ENCODE measurements around the gene BAHCC1.

BAHCC1 gene

GRCh38 chr17:81445642-81446503, 50.6 kb downstream of the BAHCC1 start:
- no peak for DNase-seq

- no peak for DNase-seq
These were observed 52.2 kb downstream of the BAHCC1 start for GRCh38 chr17:81447331-81447933.

- DNase-seq, result no peak
These were observed 53.2 kb downstream of the BAHCC1 start for GRCh38 chr17:81448442-81448841.

GRCh38 chr17:81448950-81449349, 53.7 kb downstream of the BAHCC1 start:
- no peak for DNase-seq

GRCh38 chr17:81449351-81449750, 54.1 kb downstream of the BAHCC1 start:
- DNase-seq, result no peak

- no peak for DNase-seq
These were observed 56.6 kb downstream of the BAHCC1 start for GRCh38 chr17:81451823-81452222.

- DNase-seq, result no peak
These were observed 57.3 kb downstream of the BAHCC1 start for GRCh38 chr17:81452551-81452950.

GRCh38 chr17:81453076-81453475, 57.8 kb downstream of the BAHCC1 start:
- no peak for DNase-seq

- no peak for DNase-seq
These were observed 58.5 kb downstream of the BAHCC1 start for GRCh38 chr17:81453712-81454111.

- DNase-seq, result no peak
These were observed 59.2 kb downstream of the BAHCC1 start for GRCh38 chr17:81454473-81454872.

GRCh38 chr17:81455387-81455786, 60.1 kb downstream of the BAHCC1 start:
- no peak for DNase-seq

GRCh38 chr17:81456091-81456490, 60.8 kb downstream of the BAHCC1 start:
- no peak for DNase-seq

GRCh38 chr17:81456798-81457197, 61.5 kb downstream of the BAHCC1 start:
- no peak for DNase-seq

- no peak for DNase-seq
These were observed 62.1 kb downstream of the BAHCC1 start for GRCh38 chr17:81457401-81457800.

- DNase-seq, result no peak
These were observed 62.8 kb downstream of the BAHCC1 start for GRCh38 chr17:81457917-81458555.

GRCh38 chr17:81458628-81459027, 63.4 kb downstream of the BAHCC1 start:
- no peak for DNase-seq

- DNase-seq, result no peak
These were observed 64.0 kb downstream of the BAHCC1 start for GRCh38 chr17:81459224-81459623.

- no peak for DNase-seq
These were observed 64.6 kb downstream of the BAHCC1 start for GRCh38 chr17:81459864-81460263.

- DNase-seq, result no peak
These were observed 65.7 kb downstream of the BAHCC1 start for GRCh38 chr17:81460856-81461460.

- DNase-seq, result no peak
These were observed 66.6 kb downstream of the BAHCC1 start for GRCh38 chr17:81461607-81462500.

GRCh38 chr17:81462506-81463125, 67.4 kb downstream of the BAHCC1 start:
- no peak for DNase-seq

GRCh38 chr17:81463506-81463905, 68.2 kb downstream of the BAHCC1 start:
- no peak for DNase-seq
